Measurements from ENCODE around the gene SC5D. TPM values are rescaled to one million over a fixed set of nuclear protein-coding genes. Genes with fewer than 3 reads are reported as not detected.

Gene SC5D
- total and polyA plus RNA-seq, 8 donors: 7.7 to 18.5 (median 11.6) TPM

DNA sequence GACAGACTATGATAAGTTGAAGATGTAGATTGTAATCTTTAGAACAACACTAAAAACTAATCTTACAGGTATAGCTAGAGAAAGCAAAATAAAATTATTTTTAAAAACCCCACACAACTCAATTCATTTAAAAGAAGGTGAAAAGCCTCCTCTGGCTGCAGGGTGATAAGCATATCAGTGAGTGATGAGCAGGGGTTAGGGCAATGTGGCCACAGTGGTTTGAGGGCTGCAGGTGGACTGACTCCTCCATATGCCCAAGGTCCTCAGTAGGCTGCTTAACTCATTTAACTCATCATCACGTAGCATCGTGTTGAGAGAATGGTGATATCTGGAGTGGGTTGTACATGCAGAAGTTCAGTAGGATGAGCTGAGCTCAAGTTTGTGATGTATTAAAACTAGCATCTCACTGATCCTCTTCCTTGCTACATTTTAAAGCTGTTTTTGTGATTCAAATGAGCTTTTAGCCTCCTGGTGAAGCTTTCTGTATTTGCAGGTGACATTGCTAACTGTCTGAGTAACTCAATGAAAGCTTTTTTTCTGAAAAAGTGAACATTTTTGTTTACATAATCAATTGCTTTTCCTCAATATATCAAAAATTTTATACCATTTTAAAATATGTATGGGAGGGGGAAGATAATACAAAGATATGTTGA lies 37.0 kb upstream of the SC5D start:
- TF ChIP-seq, protein P1, sequence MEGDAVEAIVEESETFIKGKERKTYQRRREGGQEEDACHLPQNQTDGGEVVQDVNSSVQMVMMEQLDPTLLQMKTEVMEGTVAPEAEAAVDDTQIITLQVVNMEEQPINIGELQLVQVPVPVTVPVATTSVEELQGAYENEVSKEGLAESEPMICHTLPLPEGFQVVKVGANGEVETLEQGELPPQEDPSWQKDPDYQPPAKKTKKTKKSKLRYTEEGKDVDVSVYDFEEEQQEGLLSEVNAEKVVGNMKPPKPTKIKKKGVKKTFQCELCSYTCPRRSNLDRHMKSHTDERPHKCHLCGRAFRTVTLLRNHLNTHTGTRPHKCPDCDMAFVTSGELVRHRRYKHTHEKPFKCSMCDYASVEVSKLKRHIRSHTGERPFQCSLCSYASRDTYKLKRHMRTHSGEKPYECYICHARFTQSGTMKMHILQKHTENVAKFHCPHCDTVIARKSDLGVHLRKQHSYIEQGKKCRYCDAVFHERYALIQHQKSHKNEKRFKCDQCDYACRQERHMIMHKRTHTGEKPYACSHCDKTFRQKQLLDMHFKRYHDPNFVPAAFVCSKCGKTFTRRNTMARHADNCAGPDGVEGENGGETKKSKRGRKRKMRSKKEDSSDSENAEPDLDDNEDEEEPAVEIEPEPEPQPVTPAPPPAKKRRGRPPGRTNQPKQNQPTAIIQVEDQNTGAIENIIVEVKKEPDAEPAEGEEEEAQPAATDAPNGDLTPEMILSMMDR (IDR thresholded peaks at IDR 0.05): no peak
- H3K4me1 ChIP-seq: no peaks in the 10 kb centered on the region
- 65 to 78% methylated on average over 2 of the region's 2 CpGs for WGBS, 2 donors
- DNase-seq (no peak), FAIRE-seq (no peak), ATAC-seq (no peak)
- H3K4me3 ChIP-seq: no peak overlapping the region
- no peaks in the 10 kb centered on the region for H3K9me3 ChIP-seq
- H3K27me3 ChIP-seq: peaks cover 0 to 4% (median 0%) of the 10 kb centered on the region in 4 donors
- intact Hi-C loops (cut with DNase I): no loop called here
- H3K36me3 ChIP-seq: no peaks in the 10 kb centered on the region
- H3K27ac ChIP-seq: no peak overlapping the region

DNA sequence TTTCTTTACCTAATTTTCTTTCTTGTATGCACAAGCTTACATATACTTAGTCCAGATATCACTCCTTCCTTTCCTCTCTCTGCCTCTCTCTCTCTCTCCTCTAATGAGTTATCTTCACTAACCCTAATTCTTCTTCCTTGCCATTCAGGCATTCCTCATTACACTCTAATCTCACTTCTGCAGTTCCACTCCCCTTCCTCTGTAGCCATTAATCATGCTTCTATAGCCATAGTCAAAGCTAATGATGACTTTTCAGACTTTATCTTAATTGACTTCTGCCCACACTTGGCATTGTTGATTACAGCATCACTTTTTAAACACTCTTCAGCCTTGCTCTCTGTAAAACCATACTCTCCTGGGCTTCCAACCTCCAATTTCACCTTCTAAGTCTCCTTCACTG lies 35.3 kb upstream of the SC5D start:
- H3K4me3 ChIP-seq: no peak overlapping the region
- no peak for DNase-seq
- intact Hi-C loops (cut with DNase I): no loop called here
- H3K9me3 ChIP-seq: no peaks in the 10 kb centered on the region
- H3K4me1 ChIP-seq: no peaks in the 10 kb centered on the region
- FAIRE-seq: no peak
- H3K36me3 ChIP-seq: no peaks in the 10 kb centered on the region
- H3K27me3 ChIP-seq: peaks cover 0 to 4% (median 0%) of the 10 kb centered on the region in 4 donors
- TF ChIP-seq, protein P1 (IDR thresholded peaks at IDR 0.05): no peak
- ATAC-seq: no peak
- no peak overlapping the region for H3K27ac ChIP-seq

DNA sequence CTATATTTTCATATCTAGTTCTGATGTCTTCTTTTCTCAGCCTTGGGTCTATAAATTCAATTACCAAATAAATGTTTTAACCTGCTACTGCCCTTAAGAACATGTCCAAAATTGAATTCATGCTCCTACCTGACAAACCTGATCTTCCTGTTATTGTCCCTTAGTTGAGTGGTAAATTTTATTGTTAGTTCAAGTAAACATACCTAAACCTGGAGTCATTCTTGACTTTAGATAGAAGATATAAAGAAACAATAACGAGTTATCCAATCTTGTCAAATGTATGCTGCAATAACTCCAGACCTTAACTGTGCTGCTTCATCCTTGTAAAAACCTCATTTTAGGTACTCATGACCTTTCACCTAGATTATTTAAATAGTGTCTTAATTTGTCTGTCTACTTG lies 34.6 kb upstream of the SC5D start:
- ATAC-seq: no peak
- H3K36me3 ChIP-seq: no peaks in the 10 kb centered on the region
- no peak for FAIRE-seq
- no peak overlapping the region for H3K4me3 ChIP-seq
- H3K27ac ChIP-seq: no peak overlapping the region
- 25 to 31% methylated on average over 1 of the region's 1 CpG for WGBS, 2 donors
- intact Hi-C loops (cut with DNase I): no loop called here
- peaks cover 0 to 4% (median 0%) of the 10 kb centered on the region in 4 donors for H3K27me3 ChIP-seq
- DNase-seq: no peak
- H3K9me3 ChIP-seq: no peaks in the 10 kb centered on the region
- TF ChIP-seq, protein P1 (IDR thresholded peaks at IDR 0.05): no peak
- H3K4me1 ChIP-seq: no peaks in the 10 kb centered on the region

DNA sequence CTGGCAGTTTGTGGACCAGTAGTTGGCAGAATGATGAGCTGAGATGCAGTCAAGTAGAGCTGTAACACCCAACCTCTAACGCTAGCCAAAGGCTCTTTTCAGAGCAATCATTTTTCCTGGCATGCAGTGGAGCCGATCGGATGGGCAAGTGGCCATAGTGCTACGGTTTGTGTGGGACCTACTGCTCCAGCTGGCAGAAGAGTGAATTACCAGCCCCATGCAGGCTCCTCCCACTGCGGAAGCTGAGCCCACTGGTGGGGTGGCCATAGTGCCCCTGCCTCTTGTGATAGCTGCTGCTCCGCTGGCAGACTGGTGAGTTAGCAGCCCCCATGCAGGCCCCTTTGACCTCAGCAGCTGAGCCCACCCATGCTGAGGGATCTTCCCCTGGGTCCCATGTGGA lies 27.0 kb upstream of the SC5D start:
- Histone ChIP-seq H3K4me3 (no peak overlapping the region), H3K9me3 (no peaks in the 10 kb centered on the region), H3K36me3 (no peaks in the 10 kb centered on the region), H3K27me3 (peaks cover 0 to 3% (median 0%) of the 10 kb centered on the region in 4 donors), H3K4me1 (no peaks in the 10 kb centered on the region), H3K27ac (no peak overlapping the region)
- no peak for DNase-seq
- no peak for ATAC-seq
- intact Hi-C loops (cut with DNase I): no loop called here
- TF ChIP-seq, protein P1 (IDR thresholded peaks at IDR 0.05): no peak
- no peak for FAIRE-seq
- WGBS, 2 donors: 60 to 61% methylated on average over 6 of the region's 6 CpGs

DNA sequence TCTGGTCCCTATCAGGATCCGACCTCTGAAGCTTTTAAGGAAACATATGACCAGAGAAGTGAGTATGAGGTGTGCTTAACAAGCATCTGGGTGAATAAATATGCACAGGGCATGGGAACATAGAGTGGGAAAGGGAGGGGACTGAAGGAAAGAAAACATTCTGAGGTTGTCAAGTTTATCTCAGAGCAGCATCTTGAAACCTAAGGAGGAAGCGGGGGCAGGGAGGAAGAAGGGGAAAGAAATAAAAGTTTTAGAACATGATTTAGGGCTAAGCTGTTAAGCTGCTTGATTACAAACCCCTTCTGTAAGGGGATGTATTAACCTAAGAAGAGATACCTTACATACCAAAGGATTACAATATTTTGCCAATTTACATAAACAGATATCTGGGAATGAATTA lies 24.0 kb upstream of the SC5D start:
- H3K27me3 ChIP-seq: peaks cover 0 to 3% (median 0%) of the 10 kb centered on the region in 4 donors
- TF ChIP-seq, protein P1 (IDR thresholded peaks at IDR 0.05): no peak
- intact Hi-C loops (cut with DNase I): no loop called here
- FAIRE-seq: no peak
- WGBS, 2 donors: 7 to 19% methylated on average over 2 of the region's 2 CpGs
- H3K27ac ChIP-seq: no peak overlapping the region
- H3K4me1 ChIP-seq: no peaks in the 10 kb centered on the region
- DNase-seq: no peak
- no peaks in the 10 kb centered on the region for H3K36me3 ChIP-seq
- H3K4me3 ChIP-seq: no peak overlapping the region
- no peak for ATAC-seq
- no peaks in the 10 kb centered on the region for H3K9me3 ChIP-seq

All from pancreas (tissue), 10 donors.